ENCODE data around the gene HIBADH. TPM values are rescaled to one million over a fixed set of nuclear protein-coding genes. Genes with fewer than 3 reads are reported as not detected.

The HIBADH gene
- total and polyA plus RNA-seq, 2 of the 4 experiments (the other 2 are of a cell fraction) = 36.6 to 52.5 TPM

- intact Hi-C loops (cut with micrococcal nuclease) = no loop called here
- WGBS, 2 experiments (ENCODE audit: extremely low coverage in 2 of 2, insufficient read length in 1 of 2) = 78% methylated on average over 8 of the region's 8 CpGs; no CpG with 5 or more reads in 1 of the 2 experiments
- TF ChIP-seq RCOR1 (IDR thresholded peaks at IDR 0.05; ENCODE audit: insufficient replicate concordance, low read length) (no peak), RFX5 (IDR thresholded peaks at IDR 0.05; ENCODE audit: low read depth, low read length) (no peak), BHLHE40 (IDR thresholded peaks at IDR 0.05; ENCODE audit: low read depth, low read length) (no peak), ELK1 (IDR thresholded peaks at IDR 0.05; ENCODE audit: borderline replicate concordance, low read depth, low read length) (no peak), CTCF (conservative IDR thresholded peaks at IDR 0.05; ENCODE audit: low read depth, low read length) (no peak), POLR2A (IDR thresholded peaks at IDR 0.05; ENCODE audit: low read depth, low read length) (no peak), MAFK (IDR thresholded peaks at IDR 0.05; ENCODE audit: low read depth, low read length) (no peak), FOS (IDR thresholded peaks at IDR 0.05; ENCODE audit: low read depth, low read length) (no peak), NFE2L2 (IDR thresholded peaks at IDR 0.05; ENCODE audit: low read depth, low read length) (no peak), SMC3 (IDR thresholded peaks at IDR 0.05; ENCODE audit: low read depth, low read length) (no peak), MAZ (IDR thresholded peaks at IDR 0.05; ENCODE audit: borderline replicate concordance, low read depth, low read length) (no peak), USF2 (IDR thresholded peaks at IDR 0.05; ENCODE audit: low read depth, low read length) (no peak), CEBPB (IDR thresholded peaks at IDR 0.05; ENCODE audit: low read depth, low read length) (no peak), RAD21 (IDR thresholded peaks at IDR 0.05; ENCODE audit: low read length) (no peak)
- dilution Hi-C loops (cut with HindIII; ENCODE audit: low sequenced_read_pairs, unreplicated experiment) = no loop called here
- Histone ChIP-seq H2BK20ac (ENCODE audit: low read depth, low read length) (no peak overlapping the region), H2AK5ac (ENCODE audit: low read depth, low read length) (no peak overlapping the region), H3K56ac (ENCODE audit: extremely low read depth, insufficient read depth, low read length) (no peak overlapping the region), H4K8ac (ENCODE audit: low read depth in 2 of 2, low read length in 2 of 2) (no peak overlapping the region), H3K36me3 (ENCODE audit: control insufficient read depth, insufficient read depth, low read length) (no peaks in the 10 kb centered on the region), H3K4me1 (ENCODE audit: control insufficient read depth, insufficient read depth, low read length) (no peaks in the 10 kb centered on the region), H3K4ac (ENCODE audit: low read depth, low read length) (no peak overlapping the region), H4K20me1 (ENCODE audit: insufficient read depth, low read length) (no peaks in the 10 kb centered on the region), H4K91ac (ENCODE audit: insufficient read depth, low read depth, low read length) (no peak overlapping the region), H2AK9ac (replicated peaks; ENCODE audit: low read depth, low read length, poor library complexity) (no peak overlapping the region), H3K9ac (ENCODE audit: low read depth, low read length) (no peak overlapping the region), H3K4me3 (ENCODE audit: insufficient read depth, low read depth, low read length) (no peak overlapping the region), H3K23ac (ENCODE audit: low read depth, low read length) (no peak overlapping the region), H3K14ac (replicated peaks; ENCODE audit: low read depth, low read length) (no peak overlapping the region), H2BK5ac (ENCODE audit: low read depth, low read length, poor library complexity, severe bottlenecking) (no peak overlapping the region), H3K27me3 (ENCODE audit: control insufficient read depth, insufficient read depth, low read length) (no peaks in the 10 kb centered on the region), H2BK120ac (ENCODE audit: low read depth, low read length) (no peak overlapping the region), H3K9me3 (ENCODE audit: control insufficient read depth, insufficient read depth, low read length) (no peaks in the 10 kb centered on the region), H3K9me1 (ENCODE audit: insufficient read depth, low read length) (no peaks in the 10 kb centered on the region), H2BK15ac (ENCODE audit: low read depth, low read length) (no peak overlapping the region), H3K27ac (ENCODE audit: insufficient read depth, low read length) (no peak overlapping the region), H3K79me1 (ENCODE audit: low read depth in 1 of 2, low read length in 2 of 2) (no peaks in the 10 kb centered on the region), H3K18ac (ENCODE audit: low read depth, low read length) (no peak overlapping the region), H2AFZ (replicated peaks; ENCODE audit: low read length, poor library complexity) (no peak overlapping the region), H4K5ac (ENCODE audit: low read depth, low read length) (no peak overlapping the region), H3K4me2 (ENCODE audit: low read depth, low read length) (no peak overlapping the region)
- CTCF ChIA-PET = interaction anchor here (1.1 kb wide), 1 partner anchor 19 kb away, joined by 3 read pairs; no protein-coding TSS in a partner anchor
- no peak for ATAC-seq (ENCODE audit: low read depth)
- in situ Hi-C loops (cut with MboI; ENCODE audit: low sequenced_read_pairs) = no loop called here
- POLR2A ChIA-PET (ENCODE audit: unreplicated experiment) = no interaction called here
- no TSS peak for BruUV-seq (replicated peaks)
- DNase-seq = no peak
Measured at GRCh38 chr7:27586825-27587224, 75.9 kb downstream of the HIBADH start.

All from IMR-90 (cell line).